Left kidney (tissue), 2 donors: ENCODE data around the gene OPN4. TPM values are rescaled to one million over a fixed set of nuclear protein-coding genes. Genes with fewer than 3 reads are reported as not detected.

ENCODE experiments used
- DNase-seq: peaks from one replicate; pipeline ENCODE4 v3.0.0-alpha.2; 2013
- polyA plus RNA-seq: library from polyadenylated mRNA; unstranded; fragments of 120-200 nt; gene quantifications from one replicate; pipeline ENCODE4 v1.2.1, GENCODE V29; 2013; ENCODE audit not compliant: insufficient read length

The OPN4 gene
- polyA plus RNA-seq, 1 donor: not detected

DNA sequence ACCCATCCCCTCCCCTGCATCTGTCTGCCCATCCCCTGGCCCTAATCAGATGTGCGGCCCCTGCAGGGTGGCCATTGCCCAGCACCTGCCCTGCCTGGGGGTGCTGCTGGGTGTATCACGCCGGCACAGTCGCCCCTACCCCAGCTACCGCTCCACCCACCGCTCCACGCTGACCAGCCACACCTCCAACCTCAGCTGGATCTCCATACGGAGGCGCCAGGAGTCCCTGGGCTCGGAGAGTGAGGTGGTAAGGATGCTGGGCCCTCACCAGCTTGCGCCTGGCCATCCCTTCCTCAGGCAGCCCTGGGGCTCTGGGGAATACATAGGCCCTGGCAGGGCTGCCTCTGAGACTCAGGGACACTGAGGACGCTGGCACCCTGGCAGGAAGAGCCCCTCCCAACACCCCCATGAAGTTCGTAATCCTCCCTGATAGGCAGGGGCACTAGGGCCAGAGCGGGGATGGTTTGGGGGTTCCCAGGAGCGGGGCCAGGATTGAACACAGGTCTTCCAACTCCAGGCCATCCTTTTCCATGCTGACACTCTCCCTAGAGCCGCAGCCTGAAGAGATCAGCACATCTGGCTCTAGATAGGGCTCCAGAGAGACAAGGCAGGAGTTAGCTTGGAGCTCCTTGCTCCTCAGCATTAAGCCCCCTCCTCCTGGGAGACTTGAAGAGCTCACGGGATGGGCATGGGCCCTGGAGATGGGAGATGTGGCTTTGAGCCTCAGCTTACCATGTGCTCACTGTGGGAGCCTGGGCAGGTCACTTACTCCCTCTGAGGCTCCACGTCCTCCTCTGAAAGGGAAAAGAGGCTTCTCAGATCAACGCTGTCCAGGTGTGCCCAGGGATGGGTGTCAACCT lies 8.1 kb downstream of the OPN4 start:
- no peak for DNase-seq

DNA sequence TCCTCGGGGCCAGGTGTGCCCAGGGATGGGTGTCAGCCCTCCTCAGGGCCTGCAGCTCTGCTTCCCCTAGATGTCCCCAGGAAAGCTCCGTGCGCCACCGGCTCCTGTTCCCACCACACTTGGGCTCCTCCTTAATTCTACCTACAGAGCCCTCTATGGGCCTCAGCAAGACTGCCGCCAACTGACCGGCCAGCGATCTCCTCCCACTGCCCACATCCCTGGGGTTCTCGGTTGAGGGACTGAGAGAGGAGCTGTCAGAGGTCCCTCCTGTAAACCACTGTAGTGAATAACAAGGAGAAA lies 8.6 kb downstream of the OPN4 start:
- no peak for DNase-seq

DNA sequence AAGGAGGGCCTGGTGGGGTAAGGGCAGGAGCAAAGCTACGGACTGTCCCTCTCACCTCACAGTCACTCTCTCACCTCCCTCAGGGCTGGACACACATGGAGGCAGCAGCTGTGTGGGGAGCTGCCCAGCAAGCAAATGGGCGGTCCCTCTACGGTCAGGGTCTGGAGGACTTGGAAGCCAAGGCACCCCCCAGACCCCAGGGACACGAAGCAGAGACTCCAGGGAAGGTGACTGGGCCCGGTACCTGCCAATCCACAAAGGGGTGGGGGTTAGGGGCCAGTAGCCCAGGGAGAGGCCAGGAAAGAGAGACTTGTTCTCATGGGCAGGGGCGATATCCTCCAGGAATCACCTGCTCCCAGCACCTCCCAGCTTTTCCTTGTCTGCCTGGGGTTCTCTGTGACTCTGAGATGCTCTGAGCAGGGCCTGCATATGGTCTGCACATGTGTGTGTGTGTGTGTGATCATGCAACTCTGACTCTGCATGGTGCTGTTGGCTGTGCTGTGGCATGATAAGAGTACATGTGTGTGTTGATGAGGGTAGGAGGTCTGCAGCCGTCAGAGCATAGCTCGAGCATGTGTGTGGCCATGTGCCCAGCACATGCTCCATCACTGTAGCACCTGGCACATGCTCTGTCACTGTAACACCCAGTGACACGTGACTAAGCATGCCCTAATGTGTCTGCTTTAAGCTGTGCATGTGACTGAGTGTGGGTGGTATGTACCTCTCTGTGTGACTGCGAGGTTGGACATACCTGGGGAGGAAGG lies 9.4 kb downstream of the OPN4 start:
- DNase-seq: no peak

DNA sequence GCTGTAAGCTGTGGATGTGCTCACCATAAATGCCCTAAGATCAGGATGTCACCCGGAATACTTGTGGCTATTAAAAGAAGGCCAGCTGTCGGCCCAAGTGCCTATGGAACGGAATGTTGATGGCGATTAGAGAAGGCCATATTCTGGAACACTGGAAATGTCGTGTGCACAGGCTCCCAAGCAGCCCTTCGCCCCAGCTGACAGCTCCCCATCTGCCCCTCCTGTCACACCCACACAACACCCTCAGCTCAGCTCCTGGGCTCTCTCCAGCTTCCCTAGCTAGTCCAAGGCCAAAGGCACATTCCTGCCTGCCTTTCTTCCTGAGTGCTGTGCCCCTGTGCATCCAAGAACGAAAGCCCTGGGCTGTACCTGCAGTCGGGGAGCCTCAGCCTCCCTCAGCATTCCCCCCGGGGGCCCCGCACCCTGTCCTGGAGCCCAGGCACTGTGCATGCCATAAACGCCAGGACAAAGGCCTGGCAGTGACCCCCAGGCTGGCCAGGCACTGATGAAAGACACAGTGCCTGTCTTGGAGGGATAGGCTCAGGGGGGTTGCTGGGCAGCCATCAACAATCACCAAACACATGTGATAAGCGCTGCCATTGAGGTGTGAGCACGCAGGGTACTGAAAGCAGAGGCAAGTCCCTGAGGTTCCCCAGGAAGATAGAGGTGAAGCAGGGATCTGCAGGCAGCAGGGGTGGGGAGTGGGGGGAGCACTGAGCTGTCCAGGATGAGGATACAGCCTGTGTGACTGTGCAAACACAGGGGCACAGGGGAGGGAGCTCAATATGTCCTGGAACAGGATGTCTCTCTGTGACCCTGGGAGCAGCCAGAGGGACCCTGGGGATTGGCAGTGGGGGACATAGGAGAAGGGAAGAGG lies 10.2 kb downstream of the OPN4 start:
- DNase-seq: no peak

DNA sequence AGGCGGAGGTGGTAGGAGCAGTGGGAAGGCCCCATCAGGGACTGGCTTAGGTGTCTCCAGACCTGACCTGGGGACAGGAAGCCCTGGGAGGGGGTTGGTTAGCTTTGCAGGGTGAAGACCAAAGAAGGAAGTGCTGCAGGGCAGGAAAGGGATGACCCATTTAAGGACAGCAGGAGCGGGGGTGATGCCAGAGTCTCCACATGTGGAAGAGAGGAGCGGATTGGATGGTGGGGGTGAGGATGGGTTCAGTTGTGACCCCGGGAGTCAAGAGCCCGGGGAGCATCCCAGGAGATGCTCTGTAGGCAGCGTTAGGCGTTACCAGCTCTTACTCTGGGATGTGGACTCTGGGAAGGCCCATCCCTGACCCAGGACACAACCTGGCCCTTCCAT lies 10.9 kb downstream of the OPN4 start:
- no peak for DNase-seq

DNA sequence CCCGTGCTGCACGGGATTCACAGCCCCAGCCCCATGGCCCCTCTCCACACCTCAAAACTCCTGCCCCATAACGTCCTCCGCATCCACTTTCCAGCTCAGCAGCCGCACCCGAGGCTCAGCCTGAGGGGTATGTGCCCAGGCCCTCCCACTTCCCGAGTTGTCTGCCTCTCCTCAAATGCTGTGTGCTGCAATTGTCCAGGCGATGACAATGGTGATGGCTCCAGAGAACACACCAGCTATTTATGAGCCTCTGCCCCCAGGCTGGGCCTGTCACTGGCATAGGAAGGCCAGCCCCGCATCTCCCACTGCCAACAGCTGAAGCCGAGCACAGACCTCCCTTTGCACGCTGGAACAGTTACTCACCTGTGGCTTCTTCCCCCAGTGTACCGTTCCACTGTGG lies 11.5 kb downstream of the OPN4 start:
- no peak for DNase-seq

DNA sequence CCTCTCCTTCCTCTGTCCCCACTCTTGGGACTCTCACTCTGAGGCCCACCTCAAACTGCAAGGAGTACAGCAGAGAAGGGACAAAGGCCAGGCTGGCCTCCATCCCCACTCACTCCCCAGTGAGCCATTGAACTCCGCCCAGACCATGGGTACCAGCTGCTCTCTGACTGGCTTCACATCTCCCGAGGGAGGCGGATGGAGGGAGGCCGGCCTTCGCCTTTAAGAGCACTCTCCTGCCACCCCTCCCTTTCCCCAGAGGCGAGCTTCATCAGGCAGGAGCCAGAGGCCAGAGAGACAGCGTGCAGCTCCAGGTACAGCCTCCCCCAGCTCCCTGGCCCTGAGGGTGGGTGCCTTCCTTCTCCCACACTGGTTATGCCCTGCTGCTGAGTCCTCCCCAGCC lies 12.2 kb downstream of the OPN4 start:
- no peak for DNase-seq

DNA sequence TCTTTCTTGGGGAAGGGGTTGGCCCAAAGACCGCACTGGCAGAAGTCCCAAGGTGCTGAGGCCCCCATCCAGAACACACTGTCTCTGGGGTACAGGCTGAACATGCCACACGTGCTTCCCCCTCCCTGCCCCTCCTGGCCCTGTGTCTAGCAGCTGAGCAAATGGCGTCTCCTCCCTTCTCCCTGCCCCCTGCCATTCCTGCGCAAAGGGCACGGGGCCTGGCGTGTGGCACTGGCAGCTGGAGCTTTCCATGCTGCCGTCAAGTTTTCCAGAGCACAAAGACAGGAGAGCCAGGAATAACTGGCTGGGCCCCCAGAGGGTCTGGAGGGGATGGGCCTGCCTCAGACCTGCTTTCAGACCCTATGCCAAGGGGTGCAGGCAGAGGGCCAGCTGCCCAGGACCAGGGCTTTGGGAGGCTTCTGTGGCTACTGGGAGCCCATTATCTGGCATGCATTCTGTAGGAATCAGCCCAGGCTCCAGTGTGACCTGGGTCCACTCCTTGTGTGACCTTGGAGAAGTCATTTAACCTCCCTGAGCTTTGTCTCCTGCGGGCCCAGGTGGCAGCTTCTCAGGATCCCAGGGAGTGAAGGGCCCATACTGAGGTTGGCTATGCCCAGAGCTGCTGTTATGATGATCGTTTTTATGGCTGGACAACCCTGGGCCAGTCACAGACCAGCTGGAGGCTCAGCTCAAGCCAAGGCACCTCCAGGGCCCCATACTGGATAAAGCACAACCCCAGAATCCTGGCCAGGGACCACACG lies 13.3 kb downstream of the OPN4 start:
- no peak for DNase-seq

DNA sequence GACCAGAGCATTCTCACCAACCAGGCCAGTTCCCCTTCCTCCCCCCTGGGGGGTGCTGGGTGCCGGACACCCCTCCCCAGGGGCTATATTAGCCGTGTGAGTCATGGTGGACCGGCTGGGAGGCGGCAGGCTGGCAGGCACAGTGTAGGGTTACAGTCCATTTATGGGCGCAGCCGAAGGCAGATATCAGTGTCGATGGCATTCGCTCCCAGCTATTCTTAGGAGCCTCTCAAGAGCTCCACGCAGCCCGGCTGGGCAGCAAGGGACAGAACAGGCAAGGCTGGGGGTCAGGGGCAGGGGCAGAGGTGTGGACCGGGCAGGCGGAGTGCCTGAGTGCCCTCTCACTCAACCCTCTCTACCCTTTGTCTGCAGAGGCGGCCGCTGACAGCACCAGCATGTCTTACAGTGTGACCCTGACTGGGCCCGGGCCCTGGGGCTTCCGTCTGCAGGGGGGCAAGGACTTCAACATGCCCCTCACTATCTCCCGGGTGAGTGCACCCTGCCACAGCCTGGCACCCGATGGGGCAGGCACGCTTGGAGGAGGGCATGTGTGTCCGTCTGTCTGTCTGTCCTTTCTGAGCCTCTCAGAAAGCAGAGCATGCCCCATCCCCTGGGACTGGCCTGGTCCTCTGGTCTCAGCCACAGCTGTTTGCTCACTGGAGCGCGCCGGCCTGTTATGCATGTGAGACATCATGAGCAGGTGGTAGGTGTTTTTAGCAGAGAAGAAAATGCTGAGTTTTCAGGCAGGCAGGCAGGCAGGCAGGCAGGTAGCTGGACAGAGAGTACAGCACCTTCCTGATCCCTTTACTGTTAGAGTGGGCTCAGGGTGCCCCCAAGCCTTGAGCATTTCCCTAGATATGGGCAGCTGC lies 14.2 kb downstream of the OPN4 start, which contains the start of gene LDB3:
Gene LDB3, plus strand, starts transcription at position 215 of the 869 bp plus-strand sequence. Its CDS starts 181 bp downstream, at position 396.
- DNase-seq: no peak

DNA sequence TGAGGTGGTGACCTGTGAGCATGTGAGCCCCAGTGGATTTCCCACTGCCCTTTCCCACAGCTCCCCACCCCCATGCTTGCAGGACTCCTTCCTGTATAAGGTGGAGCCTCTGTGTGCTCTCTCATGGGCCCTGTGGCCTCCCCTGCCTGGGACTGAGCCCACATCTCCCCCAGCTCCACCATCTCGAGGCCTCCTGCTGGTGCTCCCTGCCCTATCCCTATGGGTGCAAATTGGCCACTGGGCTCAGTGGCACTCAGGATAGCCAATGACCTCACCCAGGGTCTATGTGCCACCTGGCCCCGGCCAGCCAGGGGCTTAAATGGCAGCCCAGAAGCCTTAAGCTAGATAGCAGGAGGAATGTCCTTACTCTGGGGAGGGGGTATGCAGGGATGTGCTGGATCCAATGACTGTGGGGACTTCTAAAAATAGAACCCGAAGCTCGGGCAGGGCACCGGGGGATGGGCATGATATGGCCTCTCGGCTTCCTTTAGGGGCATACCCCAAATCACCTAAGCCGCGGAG lies 16.0 kb downstream of the OPN4 start:
- no peak for DNase-seq

DNA sequence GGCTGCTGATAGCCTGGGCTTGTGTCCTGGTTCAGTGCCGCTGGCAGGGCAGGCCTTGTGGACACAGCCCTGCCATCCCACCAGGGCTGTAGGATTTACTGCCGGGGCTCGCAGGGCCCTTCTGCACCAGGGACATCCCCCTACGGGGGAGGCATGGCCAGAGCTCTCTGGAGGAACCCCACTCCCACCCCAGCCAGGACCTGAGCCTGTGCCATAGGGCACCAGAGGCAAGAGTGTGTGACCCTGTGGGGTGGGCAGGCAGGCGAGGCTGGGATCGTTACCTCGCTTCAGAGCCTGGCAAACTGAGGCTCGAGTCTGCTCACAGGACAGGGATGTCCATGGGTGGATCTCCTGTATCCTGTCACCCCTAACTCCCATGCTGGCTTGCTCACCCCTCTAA lies 16.5 kb downstream of the OPN4 start:
- DNase-seq: no peak

DNA sequence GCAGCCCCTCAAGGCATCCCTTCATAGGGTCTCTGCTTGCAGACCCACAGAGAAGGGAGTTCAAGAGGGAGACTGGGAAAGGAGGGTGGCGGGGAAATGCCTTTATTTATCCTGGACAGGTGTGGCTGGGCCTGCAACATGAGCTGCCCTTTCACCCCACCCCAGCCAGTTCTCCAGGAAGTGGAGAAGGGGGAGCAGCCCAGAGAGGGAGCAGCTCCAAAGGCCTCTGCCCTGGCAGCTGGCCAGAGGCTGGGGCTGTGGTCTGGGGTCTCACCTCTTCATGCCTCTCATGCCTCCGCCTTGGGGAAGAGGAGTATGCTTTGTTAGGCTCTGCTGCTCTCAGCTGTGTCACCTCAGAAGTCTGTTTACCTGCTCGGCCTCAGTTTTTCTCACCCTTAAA lies 17.1 kb downstream of the OPN4 start:
- DNase-seq: no peak

DNA sequence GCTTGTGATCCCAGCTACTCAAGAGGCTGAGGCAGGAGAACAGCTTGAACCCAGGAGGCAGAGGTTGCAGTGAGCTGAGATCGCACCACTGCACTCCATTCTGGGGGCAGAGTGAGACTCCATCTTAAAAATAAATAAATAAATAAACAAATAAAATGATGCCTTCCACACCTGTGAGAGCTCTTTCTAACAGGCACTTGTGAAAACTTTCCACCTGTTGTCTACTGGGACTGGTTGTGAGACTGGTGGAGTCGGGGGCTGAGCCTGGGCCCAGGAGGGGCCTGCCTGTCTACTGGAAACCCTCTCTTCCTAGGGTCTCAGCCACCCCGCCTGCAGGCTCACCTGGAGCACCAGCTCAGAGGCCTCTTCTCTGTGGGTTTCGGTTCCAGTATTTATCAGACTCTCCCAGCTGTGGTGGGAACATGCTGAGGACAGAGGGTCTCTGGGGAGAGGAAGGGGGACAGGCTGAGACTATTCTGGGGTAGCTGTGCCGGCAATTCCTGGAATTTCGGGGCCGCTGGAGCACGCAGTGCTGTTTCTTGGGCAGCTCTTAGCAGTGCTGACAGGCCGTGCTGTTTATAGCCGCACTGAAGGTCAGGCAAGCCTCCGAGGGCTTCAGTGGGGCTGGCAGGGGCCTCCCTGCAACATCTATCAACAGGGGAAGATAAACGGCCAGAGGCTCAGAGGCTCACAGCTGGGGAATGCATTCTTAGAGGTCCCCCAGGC lies 17.8 kb downstream of the OPN4 start:
- no peak for DNase-seq

DNA sequence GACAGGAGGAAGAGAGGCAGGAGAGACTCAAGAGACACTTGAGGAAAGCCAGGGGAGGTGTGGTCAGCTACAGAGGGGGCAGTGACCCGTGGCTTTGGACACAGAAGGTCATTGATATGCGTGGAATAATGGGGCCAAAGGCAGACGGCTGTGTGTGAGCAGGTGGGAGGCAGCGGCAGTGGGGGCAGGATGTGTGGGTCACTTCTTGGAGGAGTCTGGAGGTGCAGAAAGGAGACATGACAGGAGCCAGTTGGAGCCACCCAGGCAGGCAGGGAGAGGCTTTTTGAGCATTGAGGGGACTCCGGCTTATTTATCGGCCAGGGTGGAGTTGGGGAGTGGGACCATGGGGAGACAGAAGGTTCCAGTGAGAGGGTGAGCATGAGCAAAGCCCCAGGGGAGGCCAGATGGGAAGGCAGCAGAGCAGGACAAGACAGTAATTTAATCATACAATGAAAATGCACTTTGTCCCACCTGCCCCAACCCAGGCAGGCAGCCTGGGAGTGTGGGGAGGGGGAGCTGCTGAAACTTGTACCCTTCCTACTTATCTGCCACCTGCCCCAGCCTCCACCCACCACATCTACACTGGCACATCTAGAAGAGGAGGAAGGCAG lies 19.0 kb downstream of the OPN4 start:
- no peak for DNase-seq

DNA sequence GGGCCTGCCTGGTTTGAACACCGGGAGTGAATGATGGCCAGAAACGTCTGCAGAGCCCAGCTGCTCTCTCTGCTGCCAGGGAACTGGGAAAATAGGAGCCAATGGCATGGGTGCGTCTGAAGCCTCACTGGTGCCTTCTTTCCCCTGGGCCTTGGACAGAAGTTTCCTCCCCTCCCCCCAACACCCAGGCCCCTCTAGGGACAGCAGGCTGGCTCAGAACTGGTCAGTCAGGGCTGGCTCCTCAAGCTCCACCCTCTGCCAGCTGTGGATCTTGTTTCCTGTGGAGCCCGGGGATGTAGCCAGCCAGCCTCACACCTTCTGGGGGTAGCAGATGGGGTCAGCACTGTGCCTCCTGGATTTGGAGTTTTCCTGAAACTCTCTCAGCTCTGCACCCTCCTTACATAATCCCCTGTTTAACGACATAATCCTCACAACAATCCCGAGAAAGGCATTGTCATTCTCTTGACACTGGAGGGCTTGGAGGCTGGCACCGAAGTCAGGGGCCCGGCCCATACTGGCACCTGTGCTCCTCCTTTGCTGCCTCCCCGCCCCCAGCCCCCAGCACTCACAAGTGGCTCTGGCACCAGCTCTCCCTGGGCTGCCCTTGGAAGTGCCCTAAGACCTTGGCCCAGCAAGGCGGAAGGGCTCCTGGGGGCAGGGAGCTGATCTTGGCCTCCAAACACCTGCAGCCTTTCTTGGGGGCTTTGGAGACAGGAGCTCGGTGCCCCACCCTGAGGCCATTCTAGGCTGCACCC lies 19.7 kb downstream of the OPN4 start:
- no peak for DNase-seq

DNA sequence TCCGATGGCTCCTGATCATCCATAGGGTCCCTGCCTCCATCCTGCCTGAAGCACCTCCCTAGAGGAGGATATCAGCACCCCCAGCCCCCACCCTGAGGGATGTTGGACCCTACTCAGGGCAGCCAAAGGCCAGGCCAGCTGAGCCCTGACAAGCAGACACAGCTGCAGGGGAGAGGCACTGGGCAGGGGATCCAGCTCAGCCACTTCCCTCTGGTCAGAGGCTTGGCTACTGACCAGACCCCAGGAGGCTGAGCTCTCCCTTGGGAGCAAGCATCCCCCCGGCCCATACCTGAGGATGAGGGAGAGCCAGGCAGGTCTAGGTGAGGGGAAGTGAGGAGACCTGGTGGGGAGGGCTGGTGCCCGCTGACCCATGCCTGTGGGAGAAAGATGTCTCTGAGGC lies 20.6 kb downstream of the OPN4 start:
- DNase-seq: no peak

DNA sequence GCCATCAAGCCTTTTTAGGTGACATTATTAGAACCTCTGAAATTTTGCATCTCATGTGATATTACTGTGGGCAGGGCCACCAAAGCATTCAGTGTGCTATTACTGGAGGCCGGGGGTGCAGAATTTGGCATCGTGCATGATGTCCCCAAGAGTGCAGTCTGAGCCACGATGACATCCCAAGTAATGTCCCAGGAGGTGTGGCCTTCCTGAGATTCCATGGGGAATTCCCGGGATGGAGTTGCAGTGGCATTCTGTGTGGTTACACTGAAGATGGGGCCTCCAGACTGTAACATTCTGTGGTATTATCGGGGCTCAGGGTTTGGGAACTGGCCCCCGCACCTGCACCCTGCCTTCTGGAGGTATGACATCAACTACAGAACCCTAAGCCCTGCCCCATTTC lies 23.0 kb downstream of the OPN4 start:
- no peak for DNase-seq

DNA sequence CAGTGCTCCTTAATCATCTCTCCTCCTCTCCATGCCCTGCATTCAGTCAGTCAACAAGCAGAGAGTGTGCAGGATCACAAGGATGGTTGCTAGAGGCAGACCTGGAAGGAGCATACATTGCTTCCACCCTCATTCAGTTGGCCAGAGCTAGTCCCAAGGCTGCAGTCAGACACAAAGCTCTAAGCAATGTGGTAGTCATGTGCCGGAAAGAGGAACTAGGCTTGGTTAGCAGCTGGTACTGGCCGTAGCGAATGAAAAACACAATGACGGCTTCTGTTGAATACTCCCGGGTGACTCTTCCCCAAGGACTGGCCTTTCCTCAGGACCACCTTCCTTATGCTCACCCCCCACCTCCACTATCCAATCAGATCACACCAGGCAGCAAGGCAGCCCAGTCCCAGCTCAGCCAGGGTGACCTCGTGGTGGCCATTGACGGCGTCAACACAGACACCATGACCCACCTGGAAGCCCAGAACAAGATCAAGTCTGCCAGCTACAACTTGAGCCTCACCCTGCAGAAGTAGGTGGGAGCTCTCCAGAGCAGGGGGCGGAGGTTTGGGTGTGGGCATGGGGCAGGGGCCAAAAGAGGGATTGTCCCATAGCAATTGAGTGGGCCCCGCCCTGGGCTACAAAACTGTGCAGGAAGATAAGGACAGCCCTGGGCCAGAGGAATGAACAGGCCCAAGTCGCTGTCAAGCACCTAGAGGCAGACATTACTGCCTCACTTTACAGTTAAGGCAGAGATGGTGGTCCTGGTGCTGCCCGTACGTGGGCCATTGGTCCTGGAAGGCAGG lies 24.8 kb downstream of the OPN4 start:
- DNase-seq: no peak
